NB4 (cell line): ENCODE results near the gene ALDH1L2.

Source experiments
- TF ChIP-seq, protein P1 (sequence below): IDR thresholded peaks from one replicate; pipeline ENCODE4 v1.5.1; 2012; ENCODE audit warnings: low read depth, low read length
- TF ChIP-seq, protein P2 (sequence below): IDR thresholded peaks from 2 replicates; pipeline ENCODE4 v1.6.1; 2011; ENCODE audit warnings: low read depth, low read length

DNA sequence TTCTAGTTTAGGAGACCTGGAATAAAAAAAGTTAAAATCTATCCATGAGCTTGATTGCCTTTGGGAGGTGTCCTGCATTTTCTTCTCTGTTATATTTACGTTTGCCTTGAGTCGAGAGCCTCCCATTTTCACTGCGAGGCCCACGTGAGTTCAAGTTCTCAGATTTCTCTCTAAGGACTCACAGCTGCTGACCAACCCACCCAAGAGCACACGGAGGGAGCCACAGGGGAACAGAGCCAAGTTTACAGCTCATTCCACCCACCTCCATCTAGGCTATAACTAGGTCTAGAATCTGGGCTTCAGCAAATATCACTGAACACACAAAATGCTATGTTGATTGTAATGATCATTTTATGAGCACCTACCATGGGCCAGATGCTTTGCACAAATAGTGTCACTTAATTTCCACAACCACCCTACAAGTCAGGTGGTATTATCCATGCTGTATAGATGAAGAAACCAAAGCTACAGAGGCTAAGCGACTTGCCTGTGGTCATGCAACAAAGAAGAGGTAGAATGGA lies 16.7 kb downstream of the ALDH1L2 start:
- TF ChIP-seq, protein P1, sequence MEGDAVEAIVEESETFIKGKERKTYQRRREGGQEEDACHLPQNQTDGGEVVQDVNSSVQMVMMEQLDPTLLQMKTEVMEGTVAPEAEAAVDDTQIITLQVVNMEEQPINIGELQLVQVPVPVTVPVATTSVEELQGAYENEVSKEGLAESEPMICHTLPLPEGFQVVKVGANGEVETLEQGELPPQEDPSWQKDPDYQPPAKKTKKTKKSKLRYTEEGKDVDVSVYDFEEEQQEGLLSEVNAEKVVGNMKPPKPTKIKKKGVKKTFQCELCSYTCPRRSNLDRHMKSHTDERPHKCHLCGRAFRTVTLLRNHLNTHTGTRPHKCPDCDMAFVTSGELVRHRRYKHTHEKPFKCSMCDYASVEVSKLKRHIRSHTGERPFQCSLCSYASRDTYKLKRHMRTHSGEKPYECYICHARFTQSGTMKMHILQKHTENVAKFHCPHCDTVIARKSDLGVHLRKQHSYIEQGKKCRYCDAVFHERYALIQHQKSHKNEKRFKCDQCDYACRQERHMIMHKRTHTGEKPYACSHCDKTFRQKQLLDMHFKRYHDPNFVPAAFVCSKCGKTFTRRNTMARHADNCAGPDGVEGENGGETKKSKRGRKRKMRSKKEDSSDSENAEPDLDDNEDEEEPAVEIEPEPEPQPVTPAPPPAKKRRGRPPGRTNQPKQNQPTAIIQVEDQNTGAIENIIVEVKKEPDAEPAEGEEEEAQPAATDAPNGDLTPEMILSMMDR: no peak
- TF ChIP-seq, protein P2, sequence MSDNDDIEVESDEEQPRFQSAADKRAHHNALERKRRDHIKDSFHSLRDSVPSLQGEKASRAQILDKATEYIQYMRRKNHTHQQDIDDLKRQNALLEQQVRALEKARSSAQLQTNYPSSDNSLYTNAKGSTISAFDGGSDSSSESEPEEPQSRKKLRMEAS: no peak
